T-cell (primary cell): ENCODE results near the gene RHEX. TPM values are rescaled to one million over a fixed set of nuclear protein-coding genes. Genes with fewer than 3 reads are reported as not detected.
A peak's percentile ranks its signal among the peaks of the same experiment; 100 is the strongest.

Source experiments
- ATAC-seq, 4 experiments: fragments of 200-7000 bp in 3 of 4; fragments of 150-1000 bp in 1 of 4; cut with Tn5 transposase; replicated peaks in 1 of 4; 1 replicate in 3 of 4; 2 replicates in 1 of 4; pipeline ENCODE4 v1.10.0; 2021; ENCODE audit warnings: moderate library complexity in 3 of 4, mild to moderate bottlenecking in 2 of 4, moderate number of reproducible peaks in 1 of 4
- CTCF ChIA-PET, 2 donors: fragments of 300-600 bp; sonication (Branson Sonifier 250); formaldehyde crosslinking; loops; one replicate each; lab custom pipeline; 2022; ENCODE audit warnings: antibody characterized with exemption in 2 of 2; lab: Charles Lee
- POLR2A ChIA-PET, 2 donors: fragments of 300-600 bp; sonication (Branson Sonifier 250); formaldehyde crosslinking; loops; one replicate each; lab custom pipeline; 2022; ENCODE audit warnings: antibody characterized with exemption in 2 of 2; lab: Charles Lee
- DNase-seq, 35 experiments: peaks; one replicate each; pipeline versions ENCODE4 v3.0.0 to v3.0.0-alpha.2; 2013 to 2023
- H3K27ac ChIP-seq: one replicate; pipeline ENCODE4 v1.5.1; 2013; ENCODE audit warnings: low read length
- H3K27me3 ChIP-seq, 2 experiments: replicated peaks in 1 of 2; 1 replicate in 1 of 2; 2 replicates in 1 of 2; pipeline versions ENCODE4 v1.6.1 to v1.7.0; 2013; ENCODE audit warnings: low read length in 1 of 2, mixed read lengths in 1 of 2; ENCODE audit not compliant: control insufficient read depth in 2 of 2, insufficient read depth in 2 of 2; ENCODE audit errors: extremely low read depth in 1 of 2
- H3K36me3 ChIP-seq, 2 donors: 1 replicate in 1 of 2; 2 replicates in 1 of 2; pipeline versions ENCODE4 v1.6.1 to v1.7.0; 2013; ENCODE audit warnings: low read length in 1 of 2; ENCODE audit not compliant: control insufficient read depth in 2 of 2, insufficient read depth in 1 of 2; ENCODE audit errors: extremely low read depth in 1 of 2
- H3K4me1 ChIP-seq, 2 experiments: 1 replicate in 1 of 2; 2 replicates in 1 of 2; pipeline versions ENCODE4 v1.6.1 to v1.7.0; 2013; ENCODE audit warnings: low read length in 2 of 2, mixed read lengths in 1 of 2; ENCODE audit not compliant: insufficient read depth in 2 of 2, control insufficient read depth in 1 of 2; ENCODE audit errors: extremely low read depth in 1 of 2
- H3K4me3 ChIP-seq, 2 donors: 1 replicate in 1 of 2; 2 replicates in 1 of 2; pipeline versions ENCODE4 v1.5.1 to v1.7.0; 2013; ENCODE audit warnings: mild to moderate bottlenecking in 2 of 2, low read length in 1 of 2, moderate library complexity in 1 of 2; ENCODE audit not compliant: control insufficient read depth in 1 of 2; ENCODE audit errors: extremely low read depth in 1 of 2
- H3K9me3 ChIP-seq: 2 replicates; pipeline ENCODE4 v1.7.0; 2013
- H3K27ac Mint-ChIP-seq, 2 donors: one replicate each; pipeline ENCODE4 v1.8.0; 2020 to 2021; ENCODE audit warnings: mild to moderate bottlenecking in 2 of 2, mixed read lengths in 2 of 2
- H3K27me3 Mint-ChIP-seq, 2 donors: one replicate each; pipeline ENCODE4 v1.8.0; 2021 to 2022; ENCODE audit warnings: mixed read lengths in 2 of 2
- H3K36me3 Mint-ChIP-seq: one replicate; pipeline ENCODE4 v1.8.0; 2021; ENCODE audit warnings: mixed read lengths
- H3K4me1 Mint-ChIP-seq, 3 donors: one replicate each; pipeline ENCODE4 v1.8.0; 2020 to 2022; ENCODE audit warnings: mixed read lengths in 3 of 3, mild to moderate bottlenecking in 1 of 3
- H3K4me3 Mint-ChIP-seq, 3 donors: one replicate each; pipeline ENCODE4 v1.8.0; 2020 to 2022; ENCODE audit warnings: mild to moderate bottlenecking in 3 of 3, mixed read lengths in 3 of 3, moderate library complexity in 3 of 3
- H3K9me3 Mint-ChIP-seq, 3 donors: one replicate each; pipeline ENCODE4 v1.8.0; 2020 to 2022; ENCODE audit warnings: mixed read lengths in 3 of 3
- WGBS: methylation state at CpG from one replicate; pipeline ENCODE4 v1.1.5; 2013; ENCODE audit warnings: missing lambda C conversion rate; ENCODE audit not compliant: insufficient coverage; 5-methylcytosine and 5-hydroxymethylcytosine counted together
- total RNA-seq, 35 experiments: library from RNA in 6 of 35; stranded (reverse) in 6 of 35; fragments of 120-200 nt in 1 of 35; gene quantifications; one replicate each; pipeline versions ENCODE4 v1.2.1 to v1.2.4 and lab custom pipeline; 2013 to 2026

The RHEX gene
- total RNA-seq, 5 donors from 2014 or later (not counting 1 experiment from before 2014, with no cell fraction given) = 0.28 to 1.6 (median 1.2) TPM; not detected in 1

DNA sequence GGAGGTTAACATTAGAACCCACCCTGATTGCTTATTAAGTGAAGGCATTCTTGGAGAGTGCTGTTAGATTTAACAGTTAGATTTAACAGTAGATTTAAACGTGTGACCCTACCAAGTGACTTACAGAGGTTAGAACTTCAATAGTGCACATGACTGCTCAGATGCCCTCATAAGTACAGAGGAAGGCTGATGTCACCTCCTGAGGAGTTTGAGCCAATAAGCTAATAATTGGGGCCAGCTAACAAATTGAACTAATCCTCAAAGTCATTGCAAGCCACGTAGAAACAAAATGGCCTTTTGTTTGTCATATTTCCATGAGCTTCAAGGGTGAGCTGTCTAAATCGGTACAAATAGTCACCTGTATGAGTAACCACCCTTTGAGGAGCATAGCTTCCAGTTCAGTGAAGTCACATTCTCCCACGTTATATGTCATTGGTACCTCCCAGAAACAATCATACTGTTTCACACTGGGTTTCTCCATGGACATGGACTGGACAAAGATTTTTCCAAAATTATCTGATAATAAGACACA, 52.6 kb downstream of the RHEX start:
- peaks cover 0 to 12% (median 0%) of the 10 kb centered on the region in 3 donors for H3K4me1 Mint-ChIP-seq
- DNase-seq = no peak
- no peaks in the 10 kb centered on the region for H3K4me1 ChIP-seq
- H3K27ac ChIP-seq = no peak overlapping the region
- POLR2A ChIA-PET = no interaction called here
- no peaks in the 10 kb centered on the region for H3K36me3 Mint-ChIP-seq
- ATAC-seq = no peak
- H3K27me3 ChIP-seq = peaks cover 0 to 11% of the 10 kb centered on the region in 2 experiments
- no peaks in the 10 kb centered on the region for H3K36me3 ChIP-seq
- H3K27ac Mint-ChIP-seq = no peak overlapping the region
- H3K9me3 Mint-ChIP-seq = no peaks in the 10 kb centered on the region
- no peak overlapping the region for H3K4me3 ChIP-seq
- WGBS = 82% methylated on average over 2 of the region's 4 CpGs
- H3K27me3 Mint-ChIP-seq = peaks cover 0 to 9% of the 10 kb centered on the region in 2 donors
- CTCF ChIA-PET = interaction anchor here (0.5 to 2.6 kb wide), 11 partner anchors 9 to 309 kb away, joined by 3 to 31 read pairs (median 4); no protein-coding TSS in a partner anchor
- no peak overlapping the region for H3K4me3 Mint-ChIP-seq
- no peaks in the 10 kb centered on the region for H3K9me3 ChIP-seq

- no peaks in the 10 kb centered on the region for H3K4me1 ChIP-seq
- peaks cover 0 to 12% (median 0%) of the 10 kb centered on the region in 3 donors for H3K4me1 Mint-ChIP-seq
- H3K4me3 ChIP-seq = no peak overlapping the region
- H3K27ac Mint-ChIP-seq = peak overlapping the region in 1 of 2 donors; percentile 39
- peak; percentile 75 to 85 (median 82) for ATAC-seq
- DNase-seq = peak; percentile 40 to 86 (median 66)
- no peaks in the 10 kb centered on the region for H3K36me3 ChIP-seq
- H3K9me3 Mint-ChIP-seq = no peaks in the 10 kb centered on the region
- peaks cover 0 to 5% of the 10 kb centered on the region in 2 donors for H3K27me3 Mint-ChIP-seq
- no peak overlapping the region for H3K27ac ChIP-seq
- H3K36me3 Mint-ChIP-seq = no peaks in the 10 kb centered on the region
- no peak overlapping the region for H3K4me3 Mint-ChIP-seq
- ChIA-PET CTCF (interaction anchor here (0.6 to 2.6 kb wide), 13 partner anchors 9 to 518 kb away, joined by 3 to 31 read pairs (median 3); no protein-coding TSS in a partner anchor), POLR2A (no interaction called here)
- peaks cover 0 to 5% of the 10 kb centered on the region in 2 experiments for H3K27me3 ChIP-seq
- H3K9me3 ChIP-seq = no peaks in the 10 kb centered on the region
- 67% methylated on average over 6 of the region's 8 CpGs for WGBS
Observed at GRCh38 chr1:206106328-206107167, 53.6 kb downstream of the RHEX start.

DNA sequence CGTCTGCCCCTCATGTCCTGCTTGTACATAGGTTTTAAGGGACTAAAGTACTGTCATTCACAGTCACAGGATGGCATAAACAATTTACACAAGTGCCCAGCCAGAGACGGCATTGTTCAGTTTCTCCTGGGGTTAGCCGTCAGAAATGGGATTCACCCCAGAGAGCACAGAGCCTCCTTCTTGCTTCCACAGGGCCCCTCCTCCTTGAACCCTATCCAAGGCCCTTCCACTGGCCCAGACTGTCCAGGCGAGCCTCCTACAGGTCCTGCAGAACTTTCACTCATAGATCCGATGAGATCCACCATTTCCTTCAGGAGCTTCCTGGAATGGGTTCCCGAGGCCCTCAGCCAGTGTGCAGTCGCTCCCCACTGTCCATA, 54.2 kb downstream of the RHEX start:
- Histone ChIP-seq H3K36me3 (no peaks in the 10 kb centered on the region), H3K4me1 (no peaks in the 10 kb centered on the region), H3K27me3 (peaks cover 0 to 5% of the 10 kb centered on the region in 2 experiments), H3K4me3 (no peak overlapping the region), H3K27ac (no peak overlapping the region), H3K9me3 (no peaks in the 10 kb centered on the region)
- ChIA-PET POLR2A (no interaction called here), CTCF (interaction anchor here in 1 of 2 donors (1.4 to 2.6 kb wide), 3 partner anchors 73 to 80 kb away, joined by 4 to 31 read pairs (median 5); no protein-coding TSS in a partner anchor)
- WGBS = 83% methylated on average over 7 of the region's 7 CpGs
- Mint-ChIP-seq H3K4me1 (peaks cover 0 to 12% (median 0%) of the 10 kb centered on the region in 3 donors), H3K9me3 (no peaks in the 10 kb centered on the region), H3K27ac (no peak overlapping the region), H3K27me3 (peaks cover 0 to 4% of the 10 kb centered on the region in 2 donors), H3K4me3 (no peak overlapping the region), H3K36me3 (no peaks in the 10 kb centered on the region)
- DNase-seq (no peak), ATAC-seq (no peak)

DNA sequence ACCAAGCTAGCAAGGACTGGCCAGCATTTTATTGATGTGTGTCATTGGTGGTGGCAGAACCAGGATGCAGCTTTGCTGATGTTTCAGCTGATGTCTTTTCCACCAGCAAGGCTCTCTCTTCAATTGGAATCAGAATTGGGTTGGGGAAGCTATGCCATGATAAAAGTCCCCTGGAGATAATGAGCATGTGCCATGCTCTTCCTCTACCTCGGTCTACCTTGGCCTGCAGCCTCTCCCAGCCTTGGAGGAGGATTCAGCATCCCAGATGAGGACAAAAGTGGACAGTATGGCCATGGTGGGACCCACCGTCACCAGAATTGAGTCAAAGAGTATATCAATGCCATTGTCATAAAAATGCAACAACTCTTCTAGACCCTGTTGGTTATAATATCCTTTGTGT, 55.7 kb downstream of the RHEX start:
- H3K4me3 ChIP-seq = no peak overlapping the region
- H3K27ac ChIP-seq = no peak overlapping the region
- Mint-ChIP-seq H3K27me3 (peaks cover 0 to 3% of the 10 kb centered on the region in 2 donors), H3K4me3 (no peak overlapping the region), H3K27ac (no peak overlapping the region), H3K4me1 (peaks cover 0 to 9% (median 0%) of the 10 kb centered on the region in 3 donors), H3K36me3 (no peaks in the 10 kb centered on the region), H3K9me3 (no peaks in the 10 kb centered on the region)
- CTCF ChIA-PET = interaction anchor here in 1 of 2 donors (1.0 to 1.2 kb wide), 3 partner anchors 16 to 317 kb away, joined by 3 to 11 read pairs (median 3); no protein-coding TSS in a partner anchor
- POLR2A ChIA-PET = no interaction called here
- no peaks in the 10 kb centered on the region for H3K36me3 ChIP-seq
- WGBS = no CpG with 5 or more reads among the region's 2 CpGs
- DNase-seq = no peak
- H3K4me1 ChIP-seq = no peaks in the 10 kb centered on the region
- ATAC-seq = no peak
- H3K9me3 ChIP-seq = no peaks in the 10 kb centered on the region
- peaks cover 0 to 5% of the 10 kb centered on the region in 2 experiments for H3K27me3 ChIP-seq

DNA sequence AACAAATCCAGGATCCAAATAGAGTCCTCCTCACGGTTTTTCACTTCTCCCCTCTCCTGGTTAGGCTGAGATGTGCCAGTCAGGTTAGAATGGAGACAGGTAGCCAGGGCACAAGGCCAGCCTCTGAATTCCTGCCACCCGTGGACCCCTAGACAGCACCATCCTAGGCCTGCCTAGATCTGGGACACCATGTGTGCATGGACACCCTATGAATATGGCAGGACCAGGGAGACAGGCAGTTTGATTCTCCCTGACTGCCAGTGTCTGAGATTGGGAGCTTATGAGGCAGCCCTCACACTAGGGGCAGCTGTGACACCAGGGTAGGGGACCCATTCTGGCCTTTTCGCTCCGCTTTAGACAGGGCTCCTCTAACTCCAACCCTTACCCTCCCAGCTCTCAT, 56.7 kb downstream of the RHEX start:
- CTCF ChIA-PET = no interaction called here
- Histone ChIP-seq H3K27ac (no peak overlapping the region), H3K36me3 (no peaks in the 10 kb centered on the region), H3K9me3 (no peaks in the 10 kb centered on the region), H3K27me3 (peaks cover 0 to 5% of the 10 kb centered on the region in 2 experiments), H3K4me3 (no peak overlapping the region), H3K4me1 (no peaks in the 10 kb centered on the region)
- H3K36me3 Mint-ChIP-seq = no peaks in the 10 kb centered on the region
- WGBS = 100% methylated on average over 1 of the region's 4 CpGs
- ATAC-seq = no peak
- H3K4me1 Mint-ChIP-seq = peaks cover 0 to 3% (median 0%) of the 10 kb centered on the region in 3 donors
- no peak overlapping the region for H3K27ac Mint-ChIP-seq
- POLR2A ChIA-PET = no interaction called here
- peaks cover 0 to 5% of the 10 kb centered on the region in 2 donors for H3K27me3 Mint-ChIP-seq
- DNase-seq = no peak
- no peaks in the 10 kb centered on the region for H3K9me3 Mint-ChIP-seq
- no peak overlapping the region for H3K4me3 Mint-ChIP-seq

DNA sequence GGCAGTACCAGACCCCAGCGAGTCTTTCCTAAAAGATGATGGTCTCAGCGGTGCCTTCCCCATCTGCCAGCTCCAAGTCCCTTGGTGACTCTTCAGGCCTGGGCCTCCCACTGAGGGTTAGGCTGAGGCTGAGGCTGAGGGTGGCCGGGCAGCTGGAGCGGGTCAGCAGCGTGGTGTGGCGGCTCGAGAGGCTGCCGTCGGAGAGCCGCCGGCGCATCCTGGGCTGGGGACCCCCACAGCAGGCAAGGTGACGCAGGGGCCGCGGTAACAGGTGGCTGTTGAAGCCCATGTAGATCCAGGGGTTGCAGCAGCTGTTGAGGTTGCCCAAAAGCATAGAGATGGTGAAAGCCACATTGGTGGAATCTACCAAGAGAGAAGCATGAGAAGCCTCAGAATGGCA, 57.2 kb downstream of the RHEX start:
- CTCF ChIA-PET = no interaction called here
- Mint-ChIP-seq H3K9me3 (no peaks in the 10 kb centered on the region), H3K4me1 (peaks cover 0 to 3% (median 0%) of the 10 kb centered on the region in 3 donors), H3K4me3 (no peak overlapping the region), H3K27ac (no peak overlapping the region), H3K36me3 (no peaks in the 10 kb centered on the region), H3K27me3 (peaks cover 0 to 6% of the 10 kb centered on the region in 2 donors)
- WGBS = 97% methylated on average over 14 of the region's 15 CpGs
- Histone ChIP-seq H3K4me3 (no peak overlapping the region), H3K4me1 (no peaks in the 10 kb centered on the region), H3K36me3 (no peaks in the 10 kb centered on the region), H3K9me3 (no peaks in the 10 kb centered on the region), H3K27ac (no peak overlapping the region), H3K27me3 (peaks cover 0 to 5% of the 10 kb centered on the region in 2 experiments)
- POLR2A ChIA-PET = no interaction called here
- ATAC-seq (no peak), DNase-seq (no peak)
